GM12872 (cell line): ENCODE measurements around the gene CNTNAP2.

Experiments
- CTCF ChIP-seq: IDR thresholded peaks from 3 replicates; pipeline ENCODE4 v1.5.1; 2011; ENCODE audit warnings: low read depth, mild to moderate bottlenecking, low read length, moderate library complexity; ENCODE audit not compliant: insufficient read depth

The CNTNAP2 gene

GRCh38 chr7:148185041-148185440, 2068.4 kb downstream of the CNTNAP2 start:
- no peak for TF ChIP-seq CTCF

GRCh38 chr7:148187471-148187870, 2070.9 kb downstream of the CNTNAP2 start:
- TF ChIP-seq CTCF, result no peak

- TF ChIP-seq CTCF, result no peak
These were observed 2074.9 kb downstream of the CNTNAP2 start for GRCh38 chr7:148191391-148192065.

GRCh38 chr7:148192491-148192890, 2075.9 kb downstream of the CNTNAP2 start:
- no peak for TF ChIP-seq CTCF

GRCh38 chr7:148201992-148202391, 2085.4 kb downstream of the CNTNAP2 start:
- TF ChIP-seq CTCF, result no peak

- no peak for TF ChIP-seq CTCF
These were observed 2088.2 kb downstream of the CNTNAP2 start for GRCh38 chr7:148204639-148205304.

- no peak for TF ChIP-seq CTCF
These were observed 2093.1 kb downstream of the CNTNAP2 start for GRCh38 chr7:148209643-148210190.
